Measurements from ENCODE around the gene SERPINB6.

DNA sequence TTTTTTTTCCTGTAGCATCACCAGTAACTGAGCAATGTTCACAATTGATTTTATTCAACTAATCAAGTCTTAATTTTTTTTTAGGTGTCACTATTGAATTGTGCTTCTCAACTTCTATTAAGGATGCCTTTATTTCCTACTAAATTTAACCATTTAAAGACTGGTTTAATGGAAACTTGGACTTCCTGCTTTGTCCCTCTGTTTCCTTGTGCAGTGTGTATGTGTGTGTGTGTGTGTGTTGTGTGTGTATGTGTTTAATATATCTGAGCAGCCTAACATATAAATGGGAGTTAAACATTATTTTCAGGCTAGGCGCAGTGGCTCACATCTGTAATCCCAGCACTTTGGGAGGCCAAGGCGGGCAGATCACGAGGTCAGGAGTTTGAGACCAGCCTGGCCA, 1.8 kb downstream of the SERPINB6 start:
- TF ChIP-seq POLR2A (IDR thresholded peaks at IDR 0.05), result no peak
- TF ChIP-seq, protein P1, sequence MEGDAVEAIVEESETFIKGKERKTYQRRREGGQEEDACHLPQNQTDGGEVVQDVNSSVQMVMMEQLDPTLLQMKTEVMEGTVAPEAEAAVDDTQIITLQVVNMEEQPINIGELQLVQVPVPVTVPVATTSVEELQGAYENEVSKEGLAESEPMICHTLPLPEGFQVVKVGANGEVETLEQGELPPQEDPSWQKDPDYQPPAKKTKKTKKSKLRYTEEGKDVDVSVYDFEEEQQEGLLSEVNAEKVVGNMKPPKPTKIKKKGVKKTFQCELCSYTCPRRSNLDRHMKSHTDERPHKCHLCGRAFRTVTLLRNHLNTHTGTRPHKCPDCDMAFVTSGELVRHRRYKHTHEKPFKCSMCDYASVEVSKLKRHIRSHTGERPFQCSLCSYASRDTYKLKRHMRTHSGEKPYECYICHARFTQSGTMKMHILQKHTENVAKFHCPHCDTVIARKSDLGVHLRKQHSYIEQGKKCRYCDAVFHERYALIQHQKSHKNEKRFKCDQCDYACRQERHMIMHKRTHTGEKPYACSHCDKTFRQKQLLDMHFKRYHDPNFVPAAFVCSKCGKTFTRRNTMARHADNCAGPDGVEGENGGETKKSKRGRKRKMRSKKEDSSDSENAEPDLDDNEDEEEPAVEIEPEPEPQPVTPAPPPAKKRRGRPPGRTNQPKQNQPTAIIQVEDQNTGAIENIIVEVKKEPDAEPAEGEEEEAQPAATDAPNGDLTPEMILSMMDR (IDR thresholded peaks at IDR 0.05), result no peak

All from lower leg skin (tissue), 3 donors.